Measurements from ENCODE around the gene RPS27A.
"Not testable (repeated sequence)": the region's sequence is repeated elsewhere in the genome, so short reads cannot be mapped to it uniquely, and the experiment has no call there.

GRCh38 chr2:55274346-55274745 lies 41.9 kb downstream of the RPS27A start:
- TF ChIP-seq POLR2A, CTCF (IDR thresholded peaks at IDR 0.05): not testable (repeated sequence)

Data from Peyer's patch (tissue), 4 donors.